Cardiac septum (tissue), 1 donor: ENCODE results near the gene LDLRAD3. TPM values are rescaled to one million over a fixed set of nuclear protein-coding genes. Genes with fewer than 3 reads are reported as not detected.
"Not testable (repeated sequence)": the region's sequence is repeated elsewhere in the genome, so short reads cannot be mapped to it uniquely, and the experiment has no call there.

Experiments
- DNase-seq: peaks from one replicate; pipeline ENCODE4 v3.0.0-alpha.2; 2020; ENCODE audit warnings: low spot score
- intact Hi-C: fragments of 100-400 bp; cut with DNase I; formaldehyde crosslinking; loops from one replicate; pipeline ENCODE4 v1.14.0; 2022
- total RNA-seq: library from RNA; stranded (reverse); fragmentation: NEBNext Ultra II Directional; extraction: Animal tissue kit (Norgen Biotek cat#: 25700); gene quantifications from one replicate; pipeline ENCODE4 v1.2.1, GENCODE V29; 2021
- donor health status: DM: no; HTN: no; CAD: no.

LDLRAD3 gene
- total RNA-seq, 1 donor from 2014 or later, result 4.4 TPM

DNA sequence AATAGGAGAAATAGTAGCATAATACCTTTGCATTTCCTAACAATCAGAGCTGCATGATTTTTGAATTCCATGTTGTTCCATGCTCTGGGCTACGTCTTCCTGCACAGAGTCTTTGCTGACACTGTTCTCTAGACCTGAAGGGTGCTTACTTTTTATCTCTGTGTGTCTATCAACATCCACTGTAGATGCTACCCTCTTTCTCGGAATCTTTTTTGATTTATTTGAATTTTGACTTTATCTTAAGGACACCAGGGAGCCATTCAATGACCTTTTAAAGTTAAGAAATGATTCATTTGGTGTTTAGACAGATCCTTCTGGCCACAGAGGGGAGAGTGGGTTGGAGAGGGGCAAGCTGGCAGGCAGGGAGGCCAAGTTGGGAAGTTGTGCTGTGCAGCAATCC is 90.1 kb downstream of the LDLRAD3 start:
- DNase-seq, result no peak
- intact Hi-C loops, result no loop called here

DNA sequence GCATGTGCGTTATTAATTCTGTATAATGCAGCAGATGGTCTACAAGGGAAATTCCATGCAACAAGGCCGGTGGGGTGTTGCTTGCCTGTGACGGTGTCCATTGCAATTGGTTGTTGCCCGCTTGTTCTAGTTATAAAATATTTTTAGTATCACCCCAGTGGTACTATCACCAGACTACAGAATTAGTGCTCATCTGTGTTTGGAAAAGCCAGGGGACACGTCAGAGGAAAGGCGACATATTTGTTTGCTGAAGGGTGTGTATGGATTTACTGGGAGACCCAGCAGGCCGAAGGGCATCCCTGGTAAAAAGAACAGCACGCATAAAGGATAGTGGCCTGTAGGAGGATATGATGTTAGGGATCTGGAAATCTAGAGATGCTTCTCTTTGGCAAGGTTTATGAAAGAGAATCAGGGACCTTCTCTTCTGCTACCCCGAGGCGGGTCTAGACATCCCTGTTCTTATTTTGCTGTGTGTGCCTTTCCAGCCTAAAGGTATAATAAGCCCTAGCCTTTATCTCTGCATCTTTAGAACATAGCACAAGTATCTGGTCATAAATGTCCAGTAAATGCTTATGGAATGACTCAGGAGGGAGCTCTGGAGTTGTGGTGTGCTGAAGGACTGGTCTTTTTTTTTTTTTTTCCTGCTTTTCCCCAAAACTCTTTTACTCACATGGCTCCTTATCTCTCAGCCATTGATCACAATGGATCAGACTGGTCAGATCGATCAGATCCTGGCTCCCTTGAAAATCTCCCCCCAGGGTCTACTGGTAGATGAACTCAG is 90.9 kb downstream of the LDLRAD3 start:
- DNase-seq, result no peak
- intact Hi-C loops, result no loop called here

DNA sequence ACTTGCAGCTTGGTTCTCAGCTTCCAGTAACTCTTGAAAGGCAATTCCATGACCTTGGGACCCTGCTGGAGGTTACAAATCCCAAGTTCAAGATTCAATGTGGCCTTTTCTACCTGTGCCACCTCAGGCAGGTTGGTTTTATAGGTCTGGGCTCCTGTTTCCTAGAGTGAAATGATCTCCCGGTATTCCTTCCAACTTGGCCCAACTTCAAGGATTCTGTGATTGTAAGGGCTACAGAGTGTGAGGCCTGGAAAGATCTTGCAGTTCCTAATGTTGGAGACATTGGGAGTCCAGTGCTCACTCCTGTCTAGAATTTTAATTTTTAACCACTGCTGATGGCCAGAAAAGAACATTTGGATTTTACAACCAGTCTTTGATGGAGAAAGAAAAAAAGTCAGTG is 91.6 kb downstream of the LDLRAD3 start:
- no peak for DNase-seq
- intact Hi-C loops, result no loop called here

DNA sequence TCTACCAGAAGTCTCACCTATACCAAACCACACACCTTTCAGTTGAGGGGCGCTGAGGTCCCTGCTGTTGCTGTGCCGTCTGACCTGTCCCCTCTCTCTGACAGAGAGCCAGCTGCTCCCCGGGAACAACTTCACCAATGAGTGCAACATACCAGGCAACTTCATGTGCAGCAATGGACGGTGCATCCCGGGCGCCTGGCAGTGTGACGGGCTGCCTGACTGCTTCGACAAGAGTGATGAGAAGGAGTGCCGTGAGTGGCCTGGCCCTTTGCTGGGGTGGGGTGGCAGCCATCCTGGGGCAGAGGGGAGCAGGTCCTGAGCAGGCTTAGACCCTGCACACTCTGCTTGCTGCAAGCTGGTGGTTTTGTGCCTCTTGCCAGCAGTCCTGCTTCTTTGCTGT is 92.1 kb downstream of the LDLRAD3 start:
- no peak for DNase-seq
- intact Hi-C loops, result no loop called here

DNA sequence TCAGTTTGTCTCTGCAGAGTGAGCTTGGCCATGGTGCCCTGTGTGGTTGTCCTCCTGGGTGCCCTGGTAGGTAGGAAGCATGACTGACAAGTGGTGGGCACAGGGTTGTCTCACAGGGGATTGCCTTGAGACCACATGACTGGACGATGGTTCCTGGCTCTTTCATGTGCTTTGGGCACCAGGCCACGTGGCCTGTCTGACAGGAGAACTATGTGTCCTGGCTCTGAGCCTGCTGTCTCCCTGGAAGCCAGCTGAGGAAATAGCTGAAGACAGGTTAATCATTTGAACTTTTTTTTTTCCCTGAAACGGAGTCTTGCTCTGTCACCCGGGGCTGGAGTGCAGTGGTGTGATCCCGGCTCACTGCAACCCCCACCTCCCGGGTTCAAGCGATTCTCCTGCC is 93.2 kb downstream of the LDLRAD3 start:
- intact Hi-C loops, result no loop called here
- DNase-seq, result no peak

DNA sequence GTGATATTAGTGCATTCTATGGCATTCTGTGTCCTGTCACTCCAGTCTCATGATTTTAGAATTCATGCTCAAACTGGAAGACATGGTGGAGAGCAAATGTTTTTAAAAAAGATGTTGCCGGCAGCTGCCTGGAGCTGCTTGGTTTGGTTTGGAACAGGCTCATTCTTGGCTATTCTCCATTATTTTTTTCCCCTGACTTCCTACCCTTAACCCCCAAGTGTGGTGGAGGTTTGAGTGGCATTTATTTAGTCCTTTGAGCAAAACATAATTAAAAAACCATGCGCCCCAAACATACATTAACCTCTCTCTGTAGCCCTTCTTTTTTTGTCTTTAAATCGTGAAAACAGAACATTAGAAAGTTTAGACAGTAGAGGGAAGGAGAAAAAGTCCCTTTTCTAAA is 94.7 kb downstream of the LDLRAD3 start:
- intact Hi-C loops, result no loop called here
- DNase-seq, result no peak

DNA sequence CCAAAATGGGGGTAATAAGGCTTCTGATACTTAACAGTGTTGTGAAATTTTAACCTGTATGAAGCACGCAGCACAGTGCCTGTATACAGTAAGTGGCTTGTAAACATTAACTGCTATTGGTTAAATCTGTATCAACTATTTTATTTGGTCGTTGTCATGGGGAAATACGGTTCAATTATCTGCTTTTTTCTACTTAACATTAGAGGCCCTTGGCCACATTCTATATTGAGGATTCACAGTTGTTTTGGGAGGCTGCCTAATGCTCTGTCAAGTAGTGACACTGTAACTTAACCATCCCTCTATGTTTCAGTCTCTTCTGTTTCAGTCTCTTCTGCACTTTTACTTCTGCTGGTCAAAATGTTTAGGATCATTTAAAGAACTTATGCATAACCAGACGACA is 95.6 kb downstream of the LDLRAD3 start:
- intact Hi-C loops, result no loop called here
- DNase-seq, result no peak

DNA sequence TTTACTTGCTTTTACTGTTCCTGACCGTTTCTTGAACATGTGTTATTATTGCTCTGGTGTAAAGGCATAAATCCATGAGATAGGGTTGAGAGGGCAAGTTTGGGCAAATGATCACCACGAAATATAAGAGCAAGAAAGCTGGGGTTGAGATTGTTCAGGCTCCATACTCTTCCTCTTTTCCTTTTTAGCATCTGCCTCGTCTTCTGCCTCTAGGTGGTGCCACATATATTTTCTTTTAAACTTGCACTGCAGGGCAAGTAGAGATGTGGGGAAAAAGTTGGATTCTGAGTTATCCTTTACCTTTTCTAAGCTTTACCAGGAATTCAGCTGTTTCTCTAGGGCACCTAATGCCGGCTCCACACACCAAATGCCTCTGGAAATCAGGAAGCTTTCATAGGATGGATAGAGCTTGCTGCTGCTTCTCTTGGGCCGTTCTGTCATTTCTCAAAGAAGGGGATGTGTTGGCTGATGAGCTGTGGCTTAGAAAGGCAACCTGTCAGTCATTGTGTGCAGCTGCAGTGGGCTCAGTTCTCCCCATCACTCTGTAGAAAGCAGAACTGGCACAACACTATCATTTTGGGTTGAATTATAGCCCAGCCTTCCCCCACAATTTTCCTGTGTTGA is 98.2 kb downstream of the LDLRAD3 start:
- intact Hi-C loops, result loop anchor here (5.0 kb wide), 2 partner anchors 90 to 215 kb away; no protein-coding TSS in a partner anchor
- DNase-seq, result no peak

DNA sequence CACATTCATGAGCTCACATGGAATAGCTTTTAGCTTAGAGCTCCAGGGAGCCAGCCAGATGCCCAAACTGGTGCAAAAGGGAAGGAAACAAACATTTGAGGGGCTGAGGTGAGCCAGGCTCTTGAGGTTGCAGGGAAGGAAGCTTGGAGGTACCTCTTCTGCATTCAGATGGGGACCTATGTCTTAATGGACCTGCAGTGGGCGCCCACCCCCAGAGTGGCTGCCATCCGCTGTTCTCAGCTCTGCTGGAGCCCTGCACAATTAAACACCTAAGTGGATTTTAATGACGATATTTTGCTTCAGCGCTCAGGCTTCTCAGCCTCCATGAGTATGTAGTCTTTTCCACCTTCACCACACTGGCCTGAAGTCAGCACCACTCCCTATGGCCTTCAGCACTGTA is 100.8 kb downstream of the LDLRAD3 start:
- intact Hi-C loops, result loop anchor here (5.0 kb wide), 2 partner anchors 88 to 213 kb away; no protein-coding TSS in a partner anchor
- no peak for DNase-seq

DNA sequence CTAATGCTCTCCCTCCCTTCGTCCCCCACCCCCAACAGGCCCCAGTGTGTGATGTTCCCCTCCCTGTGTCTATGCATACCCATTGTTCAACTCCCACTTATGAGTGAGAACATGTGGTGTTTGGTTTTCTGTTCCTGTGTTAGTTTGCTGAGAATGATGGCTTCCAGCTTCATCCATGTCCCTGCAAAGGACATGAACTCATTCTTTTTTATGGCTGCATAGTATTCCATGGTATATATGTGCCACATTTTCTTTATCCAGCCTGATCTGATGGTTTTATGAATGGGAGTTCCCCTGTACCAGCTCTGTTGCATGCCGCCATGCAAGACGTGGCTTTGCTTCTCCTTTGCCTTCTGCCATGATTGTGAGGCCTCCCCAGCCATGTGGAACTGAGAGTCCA is 102.1 kb downstream of the LDLRAD3 start:
- intact Hi-C loops, DNase-seq: not testable (repeated sequence)

DNA sequence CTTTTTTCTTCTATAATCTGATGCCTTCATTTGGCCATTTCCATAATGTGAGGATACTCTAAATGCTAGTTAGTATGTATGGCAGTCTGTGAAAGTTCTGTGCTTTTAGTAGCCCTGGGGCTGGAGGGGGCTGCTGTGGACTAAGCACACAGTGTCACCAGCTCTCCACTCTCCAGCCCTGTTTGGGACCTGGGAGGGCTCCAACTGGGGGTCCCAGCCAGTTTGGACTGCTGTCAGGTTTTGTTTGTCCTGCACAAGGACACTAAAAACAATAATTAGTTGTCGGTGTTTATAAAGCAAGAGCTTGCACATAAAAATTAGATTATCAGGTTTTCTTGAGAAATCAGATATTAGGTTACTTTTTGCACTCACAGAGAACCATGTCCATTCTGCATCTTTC is 103.1 kb downstream of the LDLRAD3 start:
- intact Hi-C loops, result no loop called here
- DNase-seq, result no peak

DNA sequence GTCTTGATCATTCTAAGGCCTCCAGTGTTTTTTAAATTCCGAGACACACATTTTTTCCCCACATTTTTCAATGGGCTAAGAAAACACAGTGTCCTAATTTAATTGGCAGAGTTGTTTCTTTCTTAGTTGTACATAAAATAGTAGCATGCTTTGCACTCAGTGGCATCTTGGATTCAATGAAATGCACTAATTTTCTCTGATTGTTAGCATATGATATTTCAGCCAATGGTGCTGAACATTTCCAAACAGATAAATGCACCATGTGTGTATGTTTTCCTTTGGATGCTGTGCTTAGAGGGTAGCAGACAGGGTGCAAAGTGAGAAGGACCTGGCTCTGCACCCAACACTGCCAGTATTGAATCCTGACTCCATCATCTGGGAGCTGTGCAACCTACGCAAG is 103.5 kb downstream of the LDLRAD3 start:
- intact Hi-C loops, result no loop called here
- no peak for DNase-seq

DNA sequence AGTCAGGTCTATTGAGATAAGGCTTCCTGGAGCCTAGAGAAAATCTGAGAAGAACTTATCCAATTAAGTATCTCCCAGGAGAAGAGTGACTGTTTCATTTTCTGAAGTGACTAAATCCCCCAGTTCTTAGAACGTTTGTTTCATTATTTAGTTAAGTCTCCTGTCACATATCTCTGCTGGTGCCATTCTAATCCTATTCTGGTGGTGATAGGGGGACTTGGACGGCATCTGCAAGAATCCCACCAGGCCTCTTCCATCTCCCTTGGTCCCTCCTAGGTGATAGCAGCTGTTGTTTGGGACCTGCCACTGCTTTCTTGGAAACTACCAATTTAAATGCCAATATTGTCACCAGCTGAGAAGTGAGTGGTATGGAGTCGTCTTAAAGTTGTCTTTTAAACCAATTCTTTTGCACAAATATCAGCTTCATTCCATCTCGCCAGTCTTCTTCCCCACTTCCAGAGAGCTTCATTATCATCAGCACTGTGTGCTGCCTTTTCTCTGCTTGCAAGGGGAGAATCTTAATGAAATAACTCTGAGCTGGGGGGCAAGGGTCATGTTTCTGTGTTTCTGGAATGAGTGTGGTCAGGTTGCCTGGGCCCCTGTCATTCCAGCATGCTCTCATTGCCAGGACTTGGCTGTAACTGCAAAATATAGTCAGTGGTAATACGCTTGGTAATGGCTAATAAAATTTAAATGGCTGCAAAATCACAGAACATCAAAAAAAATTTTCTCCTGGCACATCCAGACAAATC is 104.8 kb downstream of the LDLRAD3 start:
- intact Hi-C loops, result no loop called here
- DNase-seq, result no peak

DNA sequence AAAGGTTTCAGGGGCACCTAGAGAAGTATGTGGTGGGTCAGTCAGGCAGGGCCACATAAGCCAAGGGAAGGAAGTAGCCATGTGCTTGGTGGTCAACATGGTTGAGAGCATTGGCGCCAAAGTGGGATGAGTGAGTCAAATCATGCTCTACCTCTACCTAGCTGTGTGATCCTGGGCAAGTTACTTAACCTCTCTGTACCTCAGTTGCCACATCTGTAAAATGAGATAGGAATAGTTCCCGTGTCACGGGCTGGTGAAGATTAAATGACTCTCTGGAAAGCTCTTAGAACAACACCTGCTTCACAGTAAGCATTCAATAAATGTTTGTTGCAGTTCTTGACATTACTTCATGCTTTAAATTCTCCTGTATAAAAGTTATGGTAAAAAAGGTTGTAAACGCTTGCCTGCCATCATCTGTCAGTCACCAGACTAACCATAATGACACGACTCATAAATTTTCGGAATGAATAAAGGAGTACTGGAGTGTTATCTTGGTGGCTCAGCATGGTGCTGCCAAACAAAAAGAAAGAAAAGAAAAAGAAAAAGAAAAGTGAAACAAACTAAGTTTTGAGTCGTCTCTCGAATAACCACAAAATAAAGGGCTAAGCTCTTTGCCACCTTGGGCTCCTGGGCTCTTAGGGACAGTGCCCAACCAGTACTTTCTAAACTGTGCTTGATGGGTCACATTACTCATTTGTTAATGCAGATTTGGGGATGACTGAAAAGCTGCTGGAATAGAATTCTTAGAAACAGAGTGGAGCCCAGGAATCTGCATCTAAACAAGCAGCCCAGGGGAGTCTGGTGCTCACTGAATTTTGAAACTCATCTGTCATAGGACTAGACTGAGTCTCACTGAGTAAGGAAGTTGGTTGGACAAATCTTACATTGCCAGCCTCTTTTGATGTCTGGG is 107.6 kb downstream of the LDLRAD3 start:
- intact Hi-C loops, result loop anchor here (10.0 kb wide), 1 partner anchor 437 kb away; the partner anchor contains the start of gene FJX1
- no peak for DNase-seq

DNA sequence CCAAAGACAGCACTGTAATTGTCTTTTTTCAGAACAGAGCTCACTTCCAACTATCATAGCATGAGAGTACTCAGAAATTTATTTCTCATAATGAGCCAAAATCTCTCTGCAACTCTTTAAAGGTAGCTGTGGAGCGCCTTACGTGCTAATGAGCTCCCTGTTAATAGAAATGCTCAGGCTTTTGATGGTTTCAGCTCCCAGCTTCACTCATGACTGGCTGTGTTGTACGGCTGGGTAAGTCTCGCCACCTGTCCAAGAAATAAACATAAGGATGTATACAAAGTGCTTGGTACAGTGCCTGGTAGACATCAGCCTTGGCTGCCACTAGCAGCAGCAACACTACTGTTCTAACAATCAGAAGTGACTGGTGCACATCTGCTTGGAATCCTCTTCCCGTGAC is 109.4 kb downstream of the LDLRAD3 start:
- intact Hi-C loops, result loop anchor here (10.0 kb wide), 1 partner anchor 438 kb away; the partner anchor contains the start of gene FJX1
- DNase-seq, result no peak

DNA sequence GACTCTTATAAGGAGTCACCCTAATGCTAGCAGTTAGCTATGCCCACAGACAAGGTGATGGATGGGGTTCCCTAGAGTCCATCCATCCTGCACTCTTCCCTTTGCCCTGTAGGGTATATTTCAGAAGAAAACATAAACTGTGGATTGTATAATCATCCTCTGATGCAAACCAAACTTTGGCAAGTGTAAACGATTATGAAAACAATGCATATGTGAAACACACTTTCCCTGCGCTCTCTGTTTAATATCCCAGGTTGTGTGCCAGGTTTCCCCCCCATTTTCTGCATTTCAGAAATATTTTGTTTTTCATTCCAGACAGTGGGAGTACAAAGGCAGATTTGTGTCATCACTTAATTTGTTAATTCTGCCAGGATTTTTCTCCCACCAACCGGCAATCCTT is 110.0 kb downstream of the LDLRAD3 start:
- intact Hi-C loops, result loop anchor here (10.0 kb wide), 1 partner anchor 439 kb away; the partner anchor contains the start of gene FJX1

DNA sequence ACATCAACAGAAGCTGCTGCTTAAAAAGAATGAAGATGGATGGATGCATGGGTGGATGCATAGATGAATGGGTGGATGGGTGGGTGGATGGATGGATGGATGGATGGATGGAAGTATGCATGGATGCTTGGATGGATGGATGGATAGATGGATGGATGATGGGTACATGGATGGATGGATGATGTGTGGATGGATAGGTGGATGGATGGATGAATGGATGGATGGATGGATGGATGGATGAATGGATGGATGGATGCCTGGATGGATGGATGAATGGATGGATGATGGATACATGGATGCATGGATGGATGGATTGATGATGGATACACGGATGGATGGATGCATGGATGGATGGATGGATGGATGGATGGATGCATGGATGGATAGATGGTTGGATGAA is 110.8 kb downstream of the LDLRAD3 start:
- intact Hi-C loops, result loop anchor here (10.0 kb wide), 1 partner anchor 440 kb away; the partner anchor contains the start of gene FJX1
- DNase-seq, result no peak

More for the DNA sequence above, 110.0 kb downstream of the LDLRAD3 start:
- DNase-seq, result no peak

DNA sequence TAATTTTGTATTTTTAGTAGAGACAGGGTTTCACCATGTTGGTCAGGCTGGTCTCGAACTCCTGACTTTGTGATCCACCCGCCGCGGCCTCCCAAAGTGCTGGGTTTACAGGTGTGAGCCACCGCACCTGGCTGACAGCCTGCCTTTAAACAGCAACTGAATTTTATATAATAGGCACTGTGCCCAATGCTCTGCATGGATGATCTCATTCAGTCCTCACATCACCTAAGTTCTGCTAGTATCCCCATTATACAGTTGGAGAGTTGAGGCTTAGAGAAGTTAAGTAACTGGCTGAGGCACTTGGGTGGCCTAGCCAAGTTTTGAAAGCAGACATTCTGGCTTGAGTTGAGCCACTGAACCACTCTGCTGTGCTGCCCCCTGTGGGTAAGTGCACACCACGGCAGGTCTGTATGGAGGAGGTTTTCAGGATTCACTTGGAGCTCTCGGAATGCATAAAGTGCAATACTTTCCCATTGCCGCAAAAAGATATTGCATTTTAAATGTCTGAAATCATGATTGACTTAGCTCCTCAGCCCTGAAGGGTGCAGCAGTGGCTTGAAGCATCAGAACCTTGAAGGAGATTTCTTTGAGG is 112.4 kb downstream of the LDLRAD3 start:
- DNase-seq, result no peak
- intact Hi-C loops, result loop anchor here (10.0 kb wide), 1 partner anchor 441 kb away; the partner anchor contains the start of gene FJX1
